IMR-90 (cell line): ENCODE data around the gene CCNL2.

ENCODE experiments used
- BHLHE40 ChIP-seq: fragments of 150-350 bp; IDR thresholded peaks from 2 replicates; pipeline ENCODE4 v1.6.1; 2016; ENCODE audit warnings: mild to moderate bottlenecking, low read depth, low read length
- CEBPB ChIP-seq: IDR thresholded peaks from 2 replicates; pipeline ENCODE4 v1.6.1; 2012; ENCODE audit warnings: low read depth, low read length, improper control_type of control experiment
- CHD1 ChIP-seq: IDR thresholded peaks from 2 replicates; pipeline ENCODE4 v1.6.1; 2012; ENCODE audit warnings: low read depth, low read length, improper control_type of control experiment
- CTCF ChIP-seq: conservative IDR thresholded peaks from 2 replicates; pipeline ENCODE4 v1.5.1; 2012; ENCODE audit warnings: mild to moderate bottlenecking, low read depth, low read length, improper control_type of control experiment
- FOS ChIP-seq: fragments of 150-350 bp; IDR thresholded peaks from 2 replicates; pipeline ENCODE4 v1.6.1; 2016; ENCODE audit warnings: low read depth, low read length
- POLR2A ChIP-seq: IDR thresholded peaks from 2 replicates; pipeline ENCODE4 v1.6.1; 2012; ENCODE audit warnings: mild to moderate bottlenecking, low read depth, low read length

GRCh38 chr1:1395166-1395565 lies 4.0 kb downstream of the CCNL2 start:
- no peak for TF ChIP-seq CTCF
- TF ChIP-seq CHD1: no peak
- no peak for TF ChIP-seq FOS
- no peak for TF ChIP-seq POLR2A
- no peak for TF ChIP-seq CEBPB
- TF ChIP-seq BHLHE40: no peak
